ENCODE results near the gene FOXK1.

DNA sequence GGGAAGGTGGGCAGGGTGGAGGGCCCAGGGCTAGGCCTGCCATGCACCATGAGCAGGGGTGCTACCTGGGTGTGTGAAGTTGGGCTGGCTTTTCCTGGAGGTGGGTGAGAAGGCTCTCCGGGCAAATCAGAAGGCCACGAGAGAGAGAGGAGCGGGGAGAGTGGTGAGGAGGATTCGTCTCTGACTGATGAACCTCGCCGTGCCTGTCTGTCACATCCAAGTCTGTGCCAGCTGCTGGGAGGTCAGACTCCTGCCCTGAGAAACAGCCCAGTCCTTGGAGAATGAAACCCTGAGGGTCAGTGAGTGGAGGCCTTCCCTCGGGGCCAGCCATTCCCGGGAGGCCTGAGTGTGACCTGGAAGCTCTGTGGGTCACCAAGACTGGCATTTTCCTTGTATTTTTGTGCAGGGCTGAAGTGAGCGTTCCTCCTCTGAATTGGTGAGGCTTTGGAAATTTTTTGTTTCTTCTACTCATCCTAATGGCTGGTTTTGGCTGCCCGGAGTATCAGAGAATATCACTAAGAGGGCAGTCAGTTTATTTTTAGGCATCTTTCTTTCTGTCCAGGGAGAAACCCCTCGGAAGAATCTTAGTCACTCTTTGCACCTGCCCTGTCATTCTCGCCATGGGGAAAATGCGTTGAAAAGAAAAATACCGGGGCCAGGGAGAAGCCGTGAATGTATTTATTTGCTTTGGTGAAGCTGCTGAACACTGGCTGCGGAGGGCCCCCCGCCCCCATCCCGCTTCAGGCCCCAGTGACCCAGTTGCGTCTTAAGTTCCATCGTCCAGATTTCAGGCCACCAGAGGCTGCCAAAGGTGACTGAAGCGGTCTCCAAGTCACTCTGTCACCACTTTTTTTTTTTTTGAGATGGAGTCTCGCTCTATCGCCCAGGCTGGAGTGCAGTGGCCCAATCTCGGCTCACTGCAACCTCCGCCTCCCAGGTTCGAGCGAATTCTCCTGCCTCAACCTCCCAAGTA, 86.8 kb downstream of the FOXK1 start:
- TF ChIP-seq, protein P1, sequence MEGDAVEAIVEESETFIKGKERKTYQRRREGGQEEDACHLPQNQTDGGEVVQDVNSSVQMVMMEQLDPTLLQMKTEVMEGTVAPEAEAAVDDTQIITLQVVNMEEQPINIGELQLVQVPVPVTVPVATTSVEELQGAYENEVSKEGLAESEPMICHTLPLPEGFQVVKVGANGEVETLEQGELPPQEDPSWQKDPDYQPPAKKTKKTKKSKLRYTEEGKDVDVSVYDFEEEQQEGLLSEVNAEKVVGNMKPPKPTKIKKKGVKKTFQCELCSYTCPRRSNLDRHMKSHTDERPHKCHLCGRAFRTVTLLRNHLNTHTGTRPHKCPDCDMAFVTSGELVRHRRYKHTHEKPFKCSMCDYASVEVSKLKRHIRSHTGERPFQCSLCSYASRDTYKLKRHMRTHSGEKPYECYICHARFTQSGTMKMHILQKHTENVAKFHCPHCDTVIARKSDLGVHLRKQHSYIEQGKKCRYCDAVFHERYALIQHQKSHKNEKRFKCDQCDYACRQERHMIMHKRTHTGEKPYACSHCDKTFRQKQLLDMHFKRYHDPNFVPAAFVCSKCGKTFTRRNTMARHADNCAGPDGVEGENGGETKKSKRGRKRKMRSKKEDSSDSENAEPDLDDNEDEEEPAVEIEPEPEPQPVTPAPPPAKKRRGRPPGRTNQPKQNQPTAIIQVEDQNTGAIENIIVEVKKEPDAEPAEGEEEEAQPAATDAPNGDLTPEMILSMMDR (IDR thresholded peaks at IDR 0.05; ENCODE audit: insufficient read depth, low read length), result no peak
- TF ChIP-seq, protein P2, sequence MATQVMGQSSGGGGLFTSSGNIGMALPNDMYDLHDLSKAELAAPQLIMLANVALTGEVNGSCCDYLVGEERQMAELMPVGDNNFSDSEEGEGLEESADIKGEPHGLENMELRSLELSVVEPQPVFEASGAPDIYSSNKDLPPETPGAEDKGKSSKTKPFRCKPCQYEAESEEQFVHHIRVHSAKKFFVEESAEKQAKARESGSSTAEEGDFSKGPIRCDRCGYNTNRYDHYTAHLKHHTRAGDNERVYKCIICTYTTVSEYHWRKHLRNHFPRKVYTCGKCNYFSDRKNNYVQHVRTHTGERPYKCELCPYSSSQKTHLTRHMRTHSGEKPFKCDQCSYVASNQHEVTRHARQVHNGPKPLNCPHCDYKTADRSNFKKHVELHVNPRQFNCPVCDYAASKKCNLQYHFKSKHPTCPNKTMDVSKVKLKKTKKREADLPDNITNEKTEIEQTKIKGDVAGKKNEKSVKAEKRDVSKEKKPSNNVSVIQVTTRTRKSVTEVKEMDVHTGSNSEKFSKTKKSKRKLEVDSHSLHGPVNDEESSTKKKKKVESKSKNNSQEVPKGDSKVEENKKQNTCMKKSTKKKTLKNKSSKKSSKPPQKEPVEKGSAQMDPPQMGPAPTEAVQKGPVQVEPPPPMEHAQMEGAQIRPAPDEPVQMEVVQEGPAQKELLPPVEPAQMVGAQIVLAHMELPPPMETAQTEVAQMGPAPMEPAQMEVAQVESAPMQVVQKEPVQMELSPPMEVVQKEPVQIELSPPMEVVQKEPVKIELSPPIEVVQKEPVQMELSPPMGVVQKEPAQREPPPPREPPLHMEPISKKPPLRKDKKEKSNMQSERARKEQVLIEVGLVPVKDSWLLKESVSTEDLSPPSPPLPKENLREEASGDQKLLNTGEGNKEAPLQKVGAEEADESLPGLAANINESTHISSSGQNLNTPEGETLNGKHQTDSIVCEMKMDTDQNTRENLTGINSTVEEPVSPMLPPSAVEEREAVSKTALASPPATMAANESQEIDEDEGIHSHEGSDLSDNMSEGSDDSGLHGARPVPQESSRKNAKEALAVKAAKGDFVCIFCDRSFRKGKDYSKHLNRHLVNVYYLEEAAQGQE (IDR thresholded peaks at IDR 0.05; ENCODE audit: insufficient replicate concordance, low read depth), result no peak
